GM19025 (cell line): ENCODE results near the gene MNAT1.

Experiments
- ATAC-seq: cut with Tn5 transposase; IDR thresholded peaks from one replicate; pipeline ENCODE4 v1.9.1; 2021; ENCODE audit warnings: mild to moderate bottlenecking, low read depth, moderate library complexity; ENCODE audit not compliant: unreplicated experiment

Gene MNAT1

GRCh38 chr14:60956632-60957031, 222.1 kb downstream of the MNAT1 start:
- no peak for ATAC-seq

GRCh38 chr14:60958146-60958545, 223.6 kb downstream of the MNAT1 start:
- no peak for ATAC-seq

GRCh38 chr14:60963761-60964160, 229.2 kb downstream of the MNAT1 start:
- ATAC-seq, result no peak

GRCh38 chr14:60964904-60965303, 230.3 kb downstream of the MNAT1 start:
- ATAC-seq, result no peak

- ATAC-seq, result no peak
These were observed 230.8 kb downstream of the MNAT1 start for GRCh38 chr14:60965402-60965801.

GRCh38 chr14:60968099-60968498, 233.5 kb downstream of the MNAT1 start:
- no peak for ATAC-seq

GRCh38 chr14:60968671-60969070, 234.1 kb downstream of the MNAT1 start:
- no peak for ATAC-seq

GRCh38 chr14:60970146-60970545, 235.6 kb downstream of the MNAT1 start:
- ATAC-seq, result no peak

GRCh38 chr14:60971271-60971670, 236.7 kb downstream of the MNAT1 start:
- ATAC-seq, result no peak

GRCh38 chr14:60972295-60972694, 237.7 kb downstream of the MNAT1 start:
- ATAC-seq, result no peak

- no peak for ATAC-seq
These were observed 238.5 kb downstream of the MNAT1 start for GRCh38 chr14:60973070-60973469.

- no peak for ATAC-seq
These were observed 239.6 kb downstream of the MNAT1 start for GRCh38 chr14:60974090-60974651.

GRCh38 chr14:60975551-60975950, 241.0 kb downstream of the MNAT1 start:
- no peak for ATAC-seq

- no peak for ATAC-seq
These were observed 243.3 kb downstream of the MNAT1 start for GRCh38 chr14:60977847-60978246.

GRCh38 chr14:60980811-60981632, 246.5 kb downstream of the MNAT1 start, which contains the start of the genes SLC38A6 and TRMT5:
TSS of gene SLC38A6 (plus strand) at chr14:60981245. CDS start at chr14:60981278, 33 bp downstream.
TSS of gene TRMT5 (minus strand) at chr14:60981079. CDS start at chr14:60980973, 106 bp downstream.
- peak; percentile 84 for ATAC-seq

GRCh38 chr14:60981633-60982455, 247.3 kb downstream of the MNAT1 start:
- ATAC-seq, result no peak

- ATAC-seq, result no peak
These were observed 249.6 kb downstream of the MNAT1 start for GRCh38 chr14:60984196-60984595.

- no peak for ATAC-seq
These were observed 251.9 kb downstream of the MNAT1 start for GRCh38 chr14:60986500-60986899.

GRCh38 chr14:60989599-60989998, 255.0 kb downstream of the MNAT1 start:
- ATAC-seq, result no peak

- no peak for ATAC-seq
These were observed 264.1 kb downstream of the MNAT1 start for GRCh38 chr14:60998617-60999016.

- no peak for ATAC-seq
These were observed 265.0 kb downstream of the MNAT1 start for GRCh38 chr14:60999536-60999935.
